ENCODE results near the gene CYP4V2.

CYP4V2 gene

DNA sequence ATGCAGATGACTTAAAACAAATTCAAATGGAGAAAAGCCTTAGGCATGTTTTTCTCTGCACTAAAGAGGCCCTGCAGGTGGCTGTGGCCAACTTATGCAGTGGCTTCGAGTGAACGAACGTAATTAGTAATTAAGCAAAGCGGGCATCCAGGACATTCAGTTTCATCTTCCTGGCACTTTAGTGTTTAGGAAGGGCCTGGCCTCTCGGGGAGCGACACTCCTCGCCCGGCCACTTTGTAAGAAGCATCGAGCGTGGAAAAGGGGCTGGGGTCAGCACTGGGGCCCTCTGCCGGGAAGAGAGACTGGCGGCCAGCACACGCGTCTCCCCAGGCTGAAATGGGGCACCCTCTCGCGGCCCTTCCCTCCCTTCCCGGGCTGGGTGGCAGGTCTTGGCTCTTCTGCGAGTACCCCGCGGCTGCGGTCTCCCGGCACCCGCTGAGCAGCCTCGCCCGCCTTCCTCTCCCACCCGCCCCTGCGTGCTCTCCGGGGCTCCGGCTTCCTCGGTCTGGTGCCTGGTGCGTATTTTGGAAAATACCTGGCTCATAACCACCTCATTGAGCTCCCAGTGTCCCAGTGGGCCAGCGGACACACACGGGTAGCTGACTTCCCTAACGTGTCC, 677 bp upstream of the CYP4V2 start:
- peak; percentile 26 for DNase-seq

- peak; percentile 11 for DNase-seq
These were observed 772 bp downstream of the CYP4V2 start for GRCh38 chr4:186192066-186192612.

DNA sequence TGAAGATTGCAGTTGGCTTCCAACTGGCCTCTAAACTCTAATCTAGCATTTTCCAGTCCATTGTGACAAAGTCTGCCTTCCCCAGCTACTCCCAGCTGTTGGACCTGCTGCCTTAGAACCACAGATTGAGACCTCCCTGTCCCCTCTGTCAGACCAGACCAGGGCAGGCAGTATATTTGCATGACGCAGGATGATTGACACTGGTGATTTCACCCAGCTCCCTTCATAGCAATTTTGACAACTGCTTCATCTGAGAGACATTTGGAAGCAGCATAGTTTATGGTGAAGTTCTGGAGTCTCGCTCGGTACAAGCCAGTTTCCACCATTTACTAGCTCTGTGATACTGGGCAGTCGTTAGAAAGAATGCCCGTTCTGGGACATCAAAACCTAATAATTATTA, 2.5 kb downstream of the CYP4V2 start:
- no peak for DNase-seq

DNA sequence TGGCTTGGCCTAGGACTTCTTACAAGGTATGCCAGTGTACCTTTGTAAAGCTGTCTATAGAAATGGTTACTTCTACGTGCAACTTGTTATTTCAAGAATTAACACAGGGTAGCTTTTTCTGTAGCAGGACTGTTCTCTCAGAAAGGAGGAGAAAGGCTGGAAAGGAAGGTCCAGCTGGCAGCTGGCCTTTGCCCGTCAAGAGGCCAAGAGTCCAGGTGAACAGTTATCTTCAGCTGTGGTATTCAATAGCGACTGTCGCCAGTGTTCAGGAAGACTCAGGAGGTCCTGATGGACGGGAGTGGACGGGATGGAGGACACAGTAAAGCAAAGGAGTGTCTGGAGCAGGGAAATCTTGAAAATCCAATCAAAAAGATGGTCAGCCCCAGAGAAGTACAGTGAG, 4.7 kb downstream of the CYP4V2 start:
- DNase-seq = no peak

DNA sequence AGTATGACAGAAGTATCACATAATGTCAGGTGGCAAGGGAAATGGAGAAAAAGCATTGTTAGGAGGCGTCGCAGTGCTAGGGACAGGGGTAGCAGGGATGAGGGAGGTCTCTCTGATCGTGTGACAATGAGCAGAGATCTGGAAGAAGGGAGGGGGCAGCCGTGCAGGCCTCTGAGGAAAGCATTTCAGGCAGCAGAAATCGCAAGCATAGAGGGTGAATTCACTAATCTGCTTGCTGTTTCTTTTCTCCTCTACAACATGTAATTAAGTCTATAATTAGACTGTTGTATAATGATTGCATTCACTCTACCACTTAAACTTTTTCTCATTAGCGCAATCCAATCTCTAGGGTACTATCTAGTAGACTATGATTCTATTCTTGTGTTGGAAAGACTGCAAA, 9.1 kb downstream of the CYP4V2 start:
- DNase-seq = no peak

GRCh38 chr4:186201010-186201409, 9.6 kb downstream of the CYP4V2 start:
- DNase-seq = no peak

DNA sequence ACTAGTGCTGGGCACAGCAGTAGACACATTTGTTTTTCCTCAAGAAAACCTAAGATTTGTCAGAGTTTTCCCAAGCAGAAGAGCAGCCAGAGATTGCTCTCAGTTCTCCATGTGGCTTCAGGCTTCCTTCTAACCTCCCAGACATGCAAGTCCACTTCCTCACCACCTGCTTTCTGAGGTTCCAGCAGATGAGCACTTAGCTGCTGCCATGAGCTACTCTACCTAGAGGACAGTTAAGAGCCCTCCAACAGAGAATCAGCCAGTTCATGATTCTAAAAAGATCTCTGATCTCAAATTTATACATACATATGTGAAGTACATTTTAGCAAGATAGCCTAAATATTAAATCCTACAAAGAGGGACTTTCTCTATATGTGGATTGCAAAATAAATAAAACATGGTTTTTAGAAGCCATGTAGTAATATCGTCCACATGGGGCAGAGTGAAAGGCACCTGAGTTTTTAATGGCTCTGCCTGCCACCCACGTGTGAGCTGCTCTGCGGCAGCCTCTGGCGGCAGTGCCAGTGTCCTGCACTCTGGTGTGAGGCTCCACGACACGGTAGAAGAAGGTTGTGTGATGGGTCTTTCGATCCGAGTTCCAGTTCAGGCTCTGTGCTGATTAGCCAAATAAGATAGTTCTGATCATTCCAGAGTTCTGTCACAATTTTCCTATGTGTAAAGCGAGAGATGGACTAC, 10.3 kb downstream of the CYP4V2 start:
- peak; percentile 48 for DNase-seq

GRCh38 chr4:186202490-186203140, 11.2 kb downstream of the CYP4V2 start:
- DNase-seq = no peak

DNA sequence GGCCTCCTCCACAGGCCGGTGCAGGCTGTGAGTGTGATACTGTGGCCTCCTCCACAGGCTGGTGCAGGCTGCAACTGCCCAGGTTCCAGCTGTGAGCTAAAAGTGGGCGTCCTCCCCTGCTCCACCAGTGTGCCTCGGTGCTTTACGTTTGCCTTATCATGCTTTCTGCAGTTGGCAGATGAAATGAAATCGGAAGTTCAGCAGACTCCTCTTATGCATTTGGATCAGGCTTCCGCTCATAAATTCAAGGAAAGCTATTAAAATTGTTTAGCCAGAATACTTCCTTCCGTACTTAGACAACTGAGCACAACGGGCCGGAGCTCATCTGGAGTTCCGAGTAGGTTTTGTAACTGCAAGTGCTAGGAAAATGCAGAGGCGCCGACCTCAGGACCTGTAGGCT, 12.0 kb downstream of the CYP4V2 start:
- no peak for DNase-seq

DNA sequence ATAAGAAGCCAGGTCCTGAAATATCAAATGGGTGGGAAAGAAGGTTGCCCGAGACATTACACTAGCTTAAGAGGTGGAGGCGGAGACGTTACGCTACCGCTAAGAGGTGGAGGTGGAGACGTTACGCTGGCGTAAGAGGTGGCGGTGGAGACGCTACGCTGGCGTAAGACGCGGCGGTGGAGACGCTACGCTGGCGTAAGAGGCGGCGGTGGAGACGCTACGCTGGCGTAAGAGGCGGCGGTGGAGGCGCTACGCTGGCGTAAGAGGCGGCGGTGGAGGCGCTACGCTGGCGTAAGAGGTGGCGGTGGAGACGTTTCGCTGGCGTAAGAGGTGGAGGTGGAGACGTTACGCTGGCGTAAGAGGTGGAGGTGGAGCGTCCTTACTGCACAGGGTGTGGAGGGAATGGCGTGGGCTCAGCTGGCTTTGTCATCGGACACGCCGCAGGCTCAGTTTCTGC, 12.8 kb downstream of the CYP4V2 start:
- DNase-seq = peak; percentile 60

- no peak for DNase-seq
These were observed 13.3 kb downstream of the CYP4V2 start for GRCh38 chr4:186204686-186205085.

DNA sequence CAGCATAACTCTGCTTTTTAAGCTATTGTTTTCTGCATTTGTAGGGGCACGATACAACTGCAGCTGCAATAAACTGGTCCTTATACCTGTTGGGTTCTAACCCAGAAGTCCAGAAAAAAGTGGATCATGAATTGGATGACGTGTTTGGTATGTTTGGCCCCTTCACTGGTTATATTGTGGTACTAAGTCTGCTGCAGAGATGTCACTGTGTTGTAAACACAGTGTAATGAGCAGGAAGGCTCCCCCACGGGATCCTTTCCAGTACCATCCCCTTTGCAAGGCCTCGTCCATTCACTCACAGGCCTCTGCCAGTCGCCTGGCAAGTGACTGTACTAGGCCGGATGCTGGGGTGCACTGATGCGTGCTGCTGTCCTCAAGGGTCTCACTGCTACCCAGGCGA, 13.8 kb downstream of the CYP4V2 start:
- no peak for DNase-seq

- no peak for DNase-seq
These were observed 25.2 kb downstream of the CYP4V2 start for GRCh38 chr4:186216465-186217024.

DNA sequence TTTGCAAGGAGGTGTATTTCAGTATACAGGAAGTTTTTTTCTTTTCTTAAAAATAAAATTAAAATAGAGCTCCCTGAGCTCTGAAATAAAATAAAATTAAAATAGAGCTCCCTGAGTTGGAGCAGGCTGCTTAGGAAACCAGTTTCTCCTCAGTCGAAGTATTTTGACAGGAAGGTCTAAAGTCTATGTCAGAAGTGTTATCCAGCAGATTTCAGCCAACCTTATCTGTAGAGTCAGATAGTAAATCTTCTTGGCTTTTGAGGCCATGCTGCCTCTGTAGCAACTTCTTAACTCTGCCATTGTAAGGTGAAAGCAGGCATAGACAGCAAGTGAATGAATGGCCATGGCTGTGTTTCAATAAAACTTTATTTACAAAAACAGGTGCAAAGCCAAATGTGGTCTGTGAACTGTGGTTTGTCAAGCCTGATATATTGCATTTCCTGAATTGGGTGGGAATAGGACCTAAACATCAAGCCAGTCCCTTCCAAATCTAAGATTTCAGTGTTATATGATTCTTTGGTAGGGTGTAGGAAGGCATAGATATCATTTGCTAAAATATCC, 26.4 kb downstream of the CYP4V2 start:
- no peak for DNase-seq

DNA sequence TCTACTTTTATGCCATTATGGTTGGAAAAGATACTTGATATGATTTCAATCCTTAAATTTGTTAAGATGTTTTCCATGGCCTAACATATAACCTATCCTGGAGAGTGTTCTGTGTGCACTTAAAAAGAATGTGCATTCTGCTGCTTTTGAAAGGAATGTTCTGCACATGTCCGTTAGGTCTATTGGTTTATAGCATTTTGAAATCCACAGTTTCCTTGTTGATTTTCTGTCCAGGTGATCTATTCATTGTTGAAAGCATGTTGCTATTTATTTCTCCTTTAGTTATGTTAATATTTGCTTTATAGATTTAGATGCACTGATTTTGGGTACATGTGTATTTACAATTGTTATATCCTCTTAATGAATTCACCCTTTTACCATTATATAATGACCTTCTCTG, 30.3 kb downstream of the CYP4V2 start:
- no peak for DNase-seq

GRCh38 chr4:186225848-186226247, 34.5 kb downstream of the CYP4V2 start:
- DNase-seq = no peak

- no peak for DNase-seq
These were observed 35.3 kb downstream of the CYP4V2 start for GRCh38 chr4:186226521-186227189.

DNA sequence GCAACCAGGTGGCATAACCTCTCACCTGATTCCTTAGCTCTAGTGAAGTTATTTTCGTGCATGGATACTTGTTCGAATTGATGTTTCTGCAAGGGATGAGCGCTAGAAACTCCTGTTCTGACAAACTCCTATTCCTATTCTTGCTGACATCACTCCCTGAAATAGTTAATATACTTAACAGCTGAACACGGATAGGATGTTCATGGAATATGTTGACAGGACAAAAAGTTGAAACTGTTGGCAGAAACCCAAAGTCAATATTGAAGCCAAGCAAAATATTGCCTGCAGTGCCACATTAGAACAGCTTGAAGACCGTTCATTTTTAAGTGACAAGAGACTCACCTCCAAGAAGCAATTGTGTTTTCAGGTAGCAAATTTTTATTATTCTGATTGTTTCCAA, 35.9 kb downstream of the CYP4V2 start, which contains the start of gene KLKB1:
KLKB1 (plus strand) TSS at position 287 of the 400 bp plus-strand sequence. CDS start 689 bp downstream, outside the sequence.
- DNase-seq = no peak

DNA sequence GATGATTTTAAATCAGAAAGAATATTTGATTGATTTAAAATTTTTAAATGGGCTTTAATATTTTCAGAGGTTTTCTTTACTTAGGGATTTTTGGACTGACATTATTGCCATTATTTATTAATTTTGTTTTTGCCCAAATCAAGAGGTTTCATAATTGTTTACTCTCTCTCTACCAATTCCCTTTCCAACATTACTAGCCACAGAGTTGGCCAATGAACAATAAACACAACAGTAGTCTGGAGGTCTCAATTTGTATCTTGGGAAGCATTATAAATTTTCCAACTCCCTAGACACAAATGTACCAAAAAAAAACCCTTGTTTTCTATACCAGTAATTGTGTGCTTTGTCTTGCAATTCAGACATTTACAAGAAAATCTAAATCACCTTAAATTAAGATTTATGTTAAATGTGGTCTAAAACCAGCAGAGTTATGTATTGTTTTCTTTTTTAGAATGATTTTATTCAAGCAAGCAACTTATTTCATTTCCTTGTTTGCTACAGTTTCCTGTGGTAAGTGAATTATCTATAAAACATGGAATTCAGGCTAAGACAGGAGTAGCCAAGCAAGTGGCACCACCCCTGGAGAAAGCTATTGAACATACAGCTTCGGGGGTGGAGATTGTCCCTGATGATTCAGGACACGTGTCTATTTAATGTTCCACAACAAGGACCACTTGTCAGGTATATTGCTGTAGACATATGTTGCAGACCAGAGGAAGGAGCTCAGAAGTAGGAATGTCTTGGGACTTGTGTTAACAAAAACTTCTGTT, 36.6 kb downstream of the CYP4V2 start:
- no peak for DNase-seq

GRCh38 chr4:186228514-186228894, 37.1 kb downstream of the CYP4V2 start:
- DNase-seq = no peak

GRCh38 chr4:186234367-186234766, 43.0 kb downstream of the CYP4V2 start:
- DNase-seq = no peak

- no peak for DNase-seq
These were observed 44.8 kb downstream of the CYP4V2 start for GRCh38 chr4:186236126-186236525.
